ENCODE results near the gene TOPBP1.

DNA sequence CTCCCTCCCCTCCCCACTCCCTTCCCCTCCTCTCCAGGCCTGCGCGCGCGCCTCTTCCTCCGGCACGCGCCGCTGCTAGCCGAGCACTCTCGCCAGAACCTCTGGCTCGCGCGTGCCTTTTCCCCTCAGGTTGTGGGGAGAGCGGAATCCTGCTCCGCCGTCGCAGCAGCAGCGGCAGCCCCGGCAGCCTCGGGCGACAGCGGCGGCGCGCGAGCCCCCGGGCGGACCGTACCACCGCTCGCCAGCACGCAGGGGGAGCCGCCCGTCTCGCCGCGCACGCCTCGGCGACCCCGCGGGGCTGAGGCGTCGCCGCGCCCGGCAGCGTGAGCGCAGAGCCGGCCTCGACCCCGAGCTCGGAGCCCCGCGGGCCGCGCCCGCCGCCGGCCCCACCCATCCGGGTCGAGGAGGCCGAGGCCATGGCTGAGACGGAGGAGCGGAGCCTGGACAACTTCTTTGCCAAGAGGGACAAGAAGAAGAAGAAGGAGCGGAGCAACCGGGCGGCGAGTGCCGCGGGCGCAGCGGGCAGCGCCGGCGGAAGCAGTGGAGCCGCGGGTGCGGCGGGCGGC lies 88.0 kb downstream of the TOPBP1 start, which contains the start of gene CDV3:
- TF ChIP-seq CTCF (IDR thresholded peaks at IDR 0.05; ENCODE audit: low read length), result no peak
- no peak for TF ChIP-seq EZH2phosphoT487 (IDR thresholded peaks at IDR 0.05; ENCODE audit: low read length)
- no peak for TF ChIP-seq EZH2 (optimal IDR thresholded peaks at IDR 0.05; ENCODE audit: low read depth, low read length)

Data from MM.1S (cell line).